Osteocyte (in vitro differentiated cells): ENCODE measurements around the gene PCP2. TPM values are rescaled to one million over a fixed set of nuclear protein-coding genes. Genes with fewer than 3 reads are reported as not detected.

ENCODE experiments used
- DNase-seq: peaks from one replicate; pipeline ENCODE4 v3.0.0; 2021; ENCODE audit warnings: mixed read lengths; ENCODE audit not compliant: unreplicated experiment; ENCODE audit errors: extremely low spot score
- H3K27ac Mint-ChIP-seq: one replicate; pipeline ENCODE4 v1.8.0; 2021; ENCODE audit warnings: mild to moderate bottlenecking, mixed read lengths; ENCODE audit not compliant: unreplicated experiment
- H3K27me3 Mint-ChIP-seq: one replicate; pipeline ENCODE4 v1.8.0; 2021; ENCODE audit warnings: mixed read lengths; ENCODE audit not compliant: unreplicated experiment
- H3K36me3 Mint-ChIP-seq: one replicate; pipeline ENCODE4 v1.8.0; 2021; ENCODE audit warnings: mixed read lengths; ENCODE audit not compliant: unreplicated experiment
- H3K4me1 Mint-ChIP-seq: one replicate; pipeline ENCODE4 v1.8.0; 2021; ENCODE audit warnings: mixed read lengths; ENCODE audit not compliant: unreplicated experiment
- H3K4me3 Mint-ChIP-seq: one replicate; pipeline ENCODE4 v1.8.0; 2021; ENCODE audit warnings: mild to moderate bottlenecking, moderate library complexity, mixed read lengths; ENCODE audit not compliant: unreplicated experiment
- H3K9me3 Mint-ChIP-seq: one replicate; pipeline ENCODE4 v1.8.0; 2021; ENCODE audit warnings: mixed read lengths; ENCODE audit not compliant: unreplicated experiment
- microRNA-seq: library from miRNA; unstranded; fragments of <30 nt; microRNA quantifications from one replicate; pipeline ENCODE4 v1.1.0, GENCODE V29; 2020; ENCODE audit not compliant: unreplicated experiment
- total RNA-seq: library from RNA; stranded (reverse); gene quantifications from 2 replicates; pipeline ENCODE4 v1.2.1, GENCODE V29; 2021
- TF ChIP-seq, protein P1 (sequence below): fragments of 200-600 bp; sonication (generic); IDR thresholded peaks from 2 replicates; pipeline ENCODE4 v1.5.0; 2021; ENCODE audit warnings: antibody characterized with exemption, mild to moderate bottlenecking, moderate library complexity

PCP2 gene
- total RNA-seq, 1 donor from 2014 or later = not detected

DNA sequence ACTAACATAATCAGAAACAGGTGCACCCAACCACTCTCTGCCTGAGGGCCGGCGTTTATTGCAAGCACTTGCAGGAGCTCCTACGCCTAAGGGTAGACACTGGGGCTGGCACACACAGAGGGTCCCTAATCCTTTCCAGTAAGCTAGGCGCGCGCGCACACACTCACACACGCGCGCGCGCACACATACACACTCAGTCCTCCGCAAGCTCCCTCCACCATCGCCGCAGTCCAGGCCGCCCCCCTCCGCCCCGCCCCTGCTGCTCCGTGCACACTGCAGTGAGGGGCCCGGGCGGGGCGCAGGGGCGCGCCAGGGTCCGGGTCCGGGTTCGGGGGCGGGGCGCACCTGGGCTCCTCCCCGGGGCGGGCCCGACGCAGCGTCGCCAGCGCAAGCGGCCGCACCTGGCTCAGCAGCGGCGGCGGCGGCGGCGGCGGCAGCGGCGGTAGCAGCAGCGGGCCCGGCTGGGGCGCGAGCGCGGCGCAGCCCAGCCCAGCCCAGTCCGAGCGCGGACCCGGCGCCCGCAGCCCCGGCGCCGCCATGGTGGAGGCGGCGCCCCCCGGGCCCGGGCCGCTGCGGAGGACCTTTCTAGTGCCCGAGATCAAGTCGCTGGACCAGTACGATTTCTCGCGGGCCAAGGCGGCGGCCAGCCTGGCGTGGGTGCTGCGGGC lies 37.9 kb downstream of the PCP2 start, which contains the start of gene CAMSAP3:
Gene CAMSAP3 (plus strand): TSS at position 398 of the 668 bp plus-strand sequence. CDS start 140 bp downstream, at position 538.
- TF ChIP-seq, protein P1, sequence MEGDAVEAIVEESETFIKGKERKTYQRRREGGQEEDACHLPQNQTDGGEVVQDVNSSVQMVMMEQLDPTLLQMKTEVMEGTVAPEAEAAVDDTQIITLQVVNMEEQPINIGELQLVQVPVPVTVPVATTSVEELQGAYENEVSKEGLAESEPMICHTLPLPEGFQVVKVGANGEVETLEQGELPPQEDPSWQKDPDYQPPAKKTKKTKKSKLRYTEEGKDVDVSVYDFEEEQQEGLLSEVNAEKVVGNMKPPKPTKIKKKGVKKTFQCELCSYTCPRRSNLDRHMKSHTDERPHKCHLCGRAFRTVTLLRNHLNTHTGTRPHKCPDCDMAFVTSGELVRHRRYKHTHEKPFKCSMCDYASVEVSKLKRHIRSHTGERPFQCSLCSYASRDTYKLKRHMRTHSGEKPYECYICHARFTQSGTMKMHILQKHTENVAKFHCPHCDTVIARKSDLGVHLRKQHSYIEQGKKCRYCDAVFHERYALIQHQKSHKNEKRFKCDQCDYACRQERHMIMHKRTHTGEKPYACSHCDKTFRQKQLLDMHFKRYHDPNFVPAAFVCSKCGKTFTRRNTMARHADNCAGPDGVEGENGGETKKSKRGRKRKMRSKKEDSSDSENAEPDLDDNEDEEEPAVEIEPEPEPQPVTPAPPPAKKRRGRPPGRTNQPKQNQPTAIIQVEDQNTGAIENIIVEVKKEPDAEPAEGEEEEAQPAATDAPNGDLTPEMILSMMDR = no peak
- Mint-ChIP-seq H3K36me3 (no peaks in the 10 kb centered on the region), H3K9me3 (no peaks in the 10 kb centered on the region), H3K4me1 (peaks cover 3% of the 10 kb centered on the region), H3K27me3 (peaks cover 41% of the 10 kb centered on the region), H3K27ac (no peak within 1 kb of the TSS), H3K4me3 (peak within 1 kb of the TSS; percentile 64)
- DNase-seq = no peak

DNA sequence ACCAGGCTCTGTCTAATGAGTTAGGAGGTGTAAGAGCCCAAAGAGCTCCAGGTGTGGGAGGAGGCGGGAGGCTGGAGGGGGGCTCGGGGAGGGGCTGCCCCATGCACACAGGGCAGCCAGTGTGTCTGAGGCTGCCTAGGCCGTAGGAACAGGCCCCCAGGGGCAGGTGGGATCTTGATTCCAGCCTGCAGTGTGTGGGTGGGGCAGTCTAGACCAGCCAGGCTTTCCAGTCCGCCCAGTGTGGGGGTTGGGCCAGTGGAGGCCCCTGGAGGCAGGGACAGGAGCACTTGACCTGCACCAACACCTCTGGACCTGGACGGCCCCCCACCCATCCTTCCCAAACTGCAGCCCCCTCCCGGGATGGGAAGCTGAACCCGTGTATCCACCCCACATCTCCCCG lies 43.3 kb downstream of the PCP2 start:
- Mint-ChIP-seq H3K27me3 (peaks cover 19% of the 10 kb centered on the region), H3K9me3 (no peaks in the 10 kb centered on the region), H3K36me3 (no peaks in the 10 kb centered on the region), H3K4me3 (no peak overlapping the region), H3K4me1 (peaks cover 2% of the 10 kb centered on the region), H3K27ac (no peak overlapping the region)
- no peak for DNase-seq
- TF ChIP-seq, protein P1 = no peak

DNA sequence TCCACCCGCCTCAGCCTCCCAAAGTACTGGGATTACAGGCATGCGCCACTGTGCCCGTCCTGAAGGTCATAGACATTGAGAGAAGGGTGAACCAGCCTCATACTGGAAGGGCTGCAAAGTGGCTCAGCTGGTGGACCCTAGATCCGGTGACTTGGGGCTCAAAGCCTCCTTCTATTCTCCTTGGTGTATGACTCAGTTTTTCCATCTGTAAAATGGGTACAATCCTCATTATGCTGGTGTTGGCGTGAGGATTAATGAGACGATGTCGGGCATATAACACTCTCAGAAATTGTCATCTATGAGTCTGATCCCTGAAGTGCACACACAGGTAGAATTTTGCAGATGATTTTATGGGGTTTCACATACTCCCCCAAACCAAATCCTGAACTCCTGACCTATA lies 43.7 kb downstream of the PCP2 start:
- H3K4me1 Mint-ChIP-seq = no peaks in the 10 kb centered on the region
- H3K27me3 Mint-ChIP-seq = peaks cover 19% of the 10 kb centered on the region
- H3K9me3 Mint-ChIP-seq = no peaks in the 10 kb centered on the region
- H3K4me3 Mint-ChIP-seq = no peak overlapping the region
- DNase-seq = no peak
- TF ChIP-seq, protein P1 = no peak
- no peak overlapping the region for H3K27ac Mint-ChIP-seq
- H3K36me3 Mint-ChIP-seq = no peaks in the 10 kb centered on the region

DNA sequence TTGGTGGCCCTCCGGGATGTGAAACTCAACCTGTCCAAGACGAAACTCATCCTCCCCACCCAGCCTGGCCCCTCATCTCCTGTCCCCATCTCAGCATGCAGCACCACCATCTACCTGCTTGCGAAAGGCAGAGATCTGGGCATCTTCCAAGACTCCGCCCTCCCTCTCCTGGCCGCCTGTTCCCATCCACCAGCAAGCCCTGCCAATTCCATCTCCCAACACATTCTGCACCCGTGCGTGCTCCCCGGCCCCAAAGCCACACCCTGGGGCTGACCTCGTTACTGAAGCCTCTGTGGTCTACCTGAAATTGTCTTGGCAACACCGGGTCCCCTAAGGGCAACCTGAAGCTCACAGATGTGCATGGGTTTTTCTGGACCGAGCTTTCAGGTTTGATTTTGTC lies 51.1 kb downstream of the PCP2 start:
- TF ChIP-seq, protein P1 = no peak
- peaks cover 21% of the 10 kb centered on the region for H3K27me3 Mint-ChIP-seq

More for the DNA sequence above, 51.1 kb downstream of the PCP2 start:
- Mint-ChIP-seq H3K27ac (no peak overlapping the region), H3K36me3 (no peaks in the 10 kb centered on the region), H3K4me3 (no peak overlapping the region), H3K4me1 (no peaks in the 10 kb centered on the region), H3K9me3 (no peaks in the 10 kb centered on the region)
- no peak for DNase-seq

Small RNA genes within 50 kb of the gene (microRNA-seq; reads per million reads assigned to microRNA genes)
- not detected for gene MIR6792

Other genes starting within 250 kb of the PCP2 start
- gene PEX11G, start 144.7 kb downstream of the PCP2 start, total RNA-seq = 2.1 and 2.5 TPM in 2 replicates
- 84.4 and 93.5 TPM in 2 replicates for gene ZNF358, start 117.6 kb downstream of the PCP2 start, total RNA-seq
- gene MCOLN1, start 111.1 kb downstream of the PCP2 start, total RNA-seq = 33.3 and 39.2 TPM in 2 replicates
- 107 and 129 TPM in 2 replicates for gene PNPLA6, start 98.0 kb downstream of the PCP2 start, total RNA-seq
- 0.57 and 1.1 TPM in 2 replicates for gene CAMSAP3, start 37.9 kb downstream of the PCP2 start, total RNA-seq
- 40.9 and 41.7 TPM in 2 replicates for gene XAB2, start 4.2 kb downstream of the PCP2 start, total RNA-seq
- 89.7 and 122 TPM in 2 replicates for gene PET100, start 3.9 kb downstream of the PCP2 start, total RNA-seq
- 11.6 and 13.6 TPM in 2 replicates for gene STXBP2, start 3.4 kb upstream of the PCP2 start, total RNA-seq
- gene RETN, start 35.3 kb upstream of the PCP2 start, total RNA-seq = not detected in 2 replicates
- not detected in 2 replicates for gene MCEMP1, start 43.4 kb upstream of the PCP2 start, total RNA-seq
- 105 and 108 TPM in 2 replicates for gene TRAPPC5, start 47.1 kb upstream of the PCP2 start, total RNA-seq
- not detected in 2 replicates for gene FCER2, start 68.4 kb upstream of the PCP2 start, total RNA-seq
- not detected in 2 replicates for gene CLEC4G, start 98.4 kb upstream of the PCP2 start, total RNA-seq
- not detected in 2 replicates for gene CD209, start 113.8 kb upstream of the PCP2 start, total RNA-seq
- gene CLEC4M, start 129.5 kb upstream of the PCP2 start, total RNA-seq = not detected in 2 replicates
- gene EVI5L, start 196.5 kb upstream of the PCP2 start, total RNA-seq = 27.3 and 27.6 TPM in 2 replicates
- gene PRR36, start 240.7 kb upstream of the PCP2 start, total RNA-seq = 0.24 and 0.51 TPM in 2 replicates